GM06990 (cell line): ENCODE data around the gene CSH2.
"Not testable (repeated sequence)": the region's sequence is repeated elsewhere in the genome, so short reads cannot be mapped to it uniquely, and the experiment has no call there.

Experiments
- DNase-seq: peaks from one replicate; pipeline ENCODE4 v3.0.0-alpha.2; 2011; ENCODE audit not compliant: insufficient read length; ENCODE audit errors: extremely low read depth
- H3K27me3 ChIP-seq: replicated peaks from 2 replicates; pipeline ENCODE4 v1.6.0; 2011; ENCODE audit warnings: low read length; ENCODE audit not compliant: control insufficient read depth, insufficient read depth
- H3K36me3 ChIP-seq: 2 replicates; pipeline ENCODE4 v1.5.1; 2011; ENCODE audit warnings: low read length; ENCODE audit not compliant: control insufficient read depth, insufficient read depth
- H3K4me3 ChIP-seq: replicated peaks from 2 replicates; pipeline ENCODE4 v1.5.1; 2011; ENCODE audit warnings: low read depth, mild to moderate bottlenecking, control low read depth, low read length
- CTCF ChIP-seq: IDR thresholded peaks from 2 replicates; pipeline ENCODE4 v1.5.1; 2011; ENCODE audit warnings: low read length, control low read depth, mild to moderate bottlenecking, inconsistent platforms; ENCODE audit not compliant: insufficient read depth, poor library complexity, severe bottlenecking

Gene CSH2

GRCh38 chr17:63907161-63907778, 33.8 kb upstream of the CSH2 start:
- TF ChIP-seq CTCF, result peak; percentile 35
- not testable (repeated sequence) for H3K36me3 ChIP-seq, DNase-seq, H3K27me3 ChIP-seq, H3K4me3 ChIP-seq

- not testable (repeated sequence) for H3K36me3 ChIP-seq, DNase-seq, H3K4me3 ChIP-seq, H3K27me3 ChIP-seq
These were observed 31.3 kb upstream of the CSH2 start for GRCh38 chr17:63904796-63905195.

DNA sequence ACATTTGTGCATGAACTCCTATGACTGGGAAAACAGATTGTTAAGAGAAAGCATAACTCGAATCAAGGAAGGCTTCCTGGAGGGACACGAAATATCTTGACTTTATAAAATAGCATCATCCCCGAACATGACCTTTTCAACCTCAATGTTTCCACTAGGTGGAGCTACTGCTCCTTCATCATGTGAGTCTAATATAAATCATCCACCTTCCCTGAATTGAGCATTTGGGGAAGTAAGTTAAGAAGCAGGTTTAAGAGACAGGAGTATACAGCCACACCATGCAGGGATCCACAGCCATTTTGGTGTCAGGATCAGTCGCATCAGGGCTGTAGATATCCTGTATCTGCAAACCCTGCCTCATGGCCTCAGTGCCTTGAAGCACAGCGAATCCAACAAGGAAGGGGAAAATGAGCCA, 30.3 kb upstream of the CSH2 start:
- DNase-seq, H3K27me3 ChIP-seq, H3K4me3 ChIP-seq: not testable (repeated sequence)

GRCh38 chr17:63901971-63902370, 28.5 kb upstream of the CSH2 start:
- H3K27me3 ChIP-seq, H3K36me3 ChIP-seq, DNase-seq: not testable (repeated sequence)

More for the DNA sequence above, 30.3 kb upstream of the CSH2 start:
- not testable (repeated sequence) for H3K36me3 ChIP-seq

GRCh38 chr17:63898899-63899798, 25.7 kb upstream of the CSH2 start:
- not testable (repeated sequence) for DNase-seq, H3K27me3 ChIP-seq, H3K4me3 ChIP-seq, H3K36me3 ChIP-seq

More at GRCh38 chr17:63901971-63902370, 28.5 kb upstream of the CSH2 start:
- H3K4me3 ChIP-seq, result not testable (repeated sequence)

DNA sequence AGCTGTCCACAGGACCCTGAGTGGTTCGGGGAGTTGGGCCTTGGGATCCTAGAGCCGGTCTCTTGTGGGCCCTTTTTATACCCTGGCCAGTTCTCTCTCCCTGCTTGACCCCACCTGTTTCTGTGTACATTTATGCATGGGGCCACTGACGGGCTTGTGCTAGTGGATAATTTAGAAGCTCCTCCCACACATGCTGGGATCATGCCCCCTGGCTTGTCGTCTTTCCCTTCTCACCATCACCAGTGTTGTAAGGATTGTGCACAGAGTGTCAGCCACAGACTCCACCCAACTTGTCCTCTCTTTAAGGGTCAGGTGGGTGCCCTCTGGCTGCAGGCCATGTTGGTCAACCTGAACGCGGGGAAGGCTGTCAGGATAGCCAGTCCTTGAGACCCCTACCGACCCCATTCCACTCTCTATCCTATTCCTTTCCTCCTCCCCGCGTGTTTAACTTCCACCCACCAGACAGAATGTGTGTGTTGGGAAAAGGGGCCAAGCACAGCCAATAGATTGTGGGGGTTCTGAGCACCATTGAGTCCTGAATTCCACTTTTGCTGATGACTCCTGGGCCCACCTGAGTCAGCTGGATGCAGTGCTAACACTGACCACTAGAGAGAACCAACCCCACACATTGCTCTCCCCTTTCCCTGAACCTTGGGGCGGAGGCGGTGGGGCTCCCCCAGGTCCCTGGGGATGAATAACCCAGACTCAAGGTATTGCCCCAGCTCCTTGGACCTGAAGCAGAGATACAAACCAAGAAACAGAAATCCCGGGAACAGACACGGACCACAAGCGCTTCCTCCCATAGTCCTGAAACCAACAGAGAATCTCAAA, 23.3 kb upstream of the CSH2 start, which contains the start of gene CSH1:
TSS of gene CSH1 (minus strand) at position 51 of the 831 bp plus-strand sequence. CDS start 63 bp downstream, outside the sequence.
- not testable (repeated sequence) for DNase-seq, H3K27me3 ChIP-seq, H3K4me3 ChIP-seq, H3K36me3 ChIP-seq

GRCh38 chr17:63894821-63895220, 21.3 kb upstream of the CSH2 start:
- not testable (repeated sequence) for DNase-seq

GRCh38 chr17:63894021-63894420, 20.5 kb upstream of the CSH2 start:
- not testable (repeated sequence) for H3K36me3 ChIP-seq, DNase-seq, H3K27me3 ChIP-seq, H3K4me3 ChIP-seq

More at GRCh38 chr17:63894821-63895220, 21.3 kb upstream of the CSH2 start:
- H3K36me3 ChIP-seq, H3K4me3 ChIP-seq, H3K27me3 ChIP-seq: not testable (repeated sequence)

- DNase-seq, H3K4me3 ChIP-seq, H3K36me3 ChIP-seq, H3K27me3 ChIP-seq: not testable (repeated sequence)
These were observed 19.0 kb upstream of the CSH2 start for GRCh38 chr17:63892316-63893037.
